HG03469 (cell line): ENCODE data around the gene PGM5.

Source experiments
- ATAC-seq: cut with Tn5 transposase; IDR thresholded peaks from one replicate; pipeline ENCODE4 v1.9.1; 2021; ENCODE audit warnings: mild to moderate bottlenecking, moderate library complexity, moderate number of reproducible peaks; ENCODE audit not compliant: unreplicated experiment

PGM5 gene

GRCh38 chr9:68493541-68493940 is 137.1 kb downstream of the PGM5 start:
- ATAC-seq: no peak

- no peak for ATAC-seq
Observed at GRCh38 chr9:68493958-68494577, 137.7 kb downstream of the PGM5 start.

GRCh38 chr9:68495247-68495646 is 138.8 kb downstream of the PGM5 start:
- no peak for ATAC-seq

- no peak for ATAC-seq
Observed at GRCh38 chr9:68496356-68496755, 139.9 kb downstream of the PGM5 start.

DNA sequence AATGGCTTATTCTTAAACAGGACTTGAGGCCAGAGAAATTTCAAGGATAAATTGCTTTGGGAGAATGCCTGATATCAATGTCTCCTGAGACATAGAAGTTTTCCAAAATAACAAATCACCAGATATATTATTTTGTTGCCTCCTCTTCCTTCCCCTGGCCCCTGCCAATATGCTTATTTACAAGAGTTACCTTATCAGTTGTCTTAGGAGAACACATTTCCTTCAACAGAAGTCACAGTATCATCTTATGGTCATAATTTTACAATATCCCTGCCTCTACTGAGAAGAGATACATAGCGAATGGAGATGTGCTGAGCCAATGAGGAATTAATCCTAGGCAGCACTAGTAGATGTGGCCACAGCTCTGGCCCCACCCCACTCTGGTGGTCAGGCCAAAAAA is 141.2 kb downstream of the PGM5 start:
- ATAC-seq: no peak

DNA sequence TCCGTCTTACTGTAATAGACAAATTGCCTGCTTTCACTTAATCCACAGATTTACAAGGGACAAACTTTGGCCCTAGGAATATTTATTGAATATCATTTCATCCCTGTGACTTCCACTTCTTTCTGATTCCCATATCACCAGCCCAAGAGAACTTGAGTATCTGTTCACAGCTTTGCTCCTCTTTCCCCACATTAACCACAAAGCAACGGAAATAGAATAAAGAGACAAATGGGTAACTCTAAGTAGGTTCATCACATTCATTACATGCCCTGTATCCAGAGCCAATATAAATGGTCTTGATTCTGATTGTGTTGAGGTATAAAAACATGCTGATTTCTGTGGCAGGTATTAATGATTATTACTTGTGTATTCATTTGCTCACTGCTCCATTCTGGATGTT is 142.4 kb downstream of the PGM5 start:
- ATAC-seq: no peak

DNA sequence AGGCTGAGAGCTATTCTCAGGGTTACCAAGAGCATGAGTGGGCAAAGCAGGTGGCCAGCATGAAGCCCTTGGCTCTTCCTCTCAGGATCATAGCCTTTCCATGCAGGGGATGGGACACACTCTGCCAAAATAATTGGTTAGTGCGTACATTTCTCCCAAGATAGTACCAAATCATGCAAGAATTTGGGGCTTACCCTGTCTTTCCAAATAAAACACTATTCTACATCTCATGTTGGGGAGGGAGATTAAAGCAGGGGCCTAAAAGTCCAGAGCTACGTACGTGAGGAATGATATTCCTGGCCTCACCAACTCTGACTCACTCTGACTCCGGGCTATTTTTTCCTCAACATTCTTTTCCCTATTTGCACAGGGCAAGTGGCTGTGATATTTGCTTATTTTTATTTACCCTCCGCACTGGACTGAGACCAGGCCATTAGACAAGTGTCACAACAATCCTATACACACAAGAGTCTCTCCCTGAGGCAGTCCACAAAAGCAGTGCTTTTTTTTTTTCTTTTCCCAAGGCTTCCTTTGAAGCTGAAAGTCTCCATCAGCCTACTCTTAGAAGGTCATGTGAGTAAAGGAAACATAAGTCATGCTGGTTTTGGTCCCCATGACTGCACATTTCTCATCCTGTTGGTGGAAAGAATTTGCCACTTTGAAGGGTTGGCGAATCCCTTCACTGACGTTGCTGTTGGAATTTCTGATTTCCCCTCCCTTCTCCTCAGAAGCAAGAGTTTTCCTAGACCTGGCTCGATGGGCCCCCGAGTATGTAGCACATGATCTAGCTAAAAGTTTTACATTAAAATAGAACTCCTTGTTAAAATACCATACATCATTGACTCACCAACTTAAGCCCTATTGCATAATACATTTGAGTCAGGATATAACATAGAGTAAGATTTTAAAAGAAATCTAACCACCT is 144.3 kb downstream of the PGM5 start:
- no peak for ATAC-seq

DNA sequence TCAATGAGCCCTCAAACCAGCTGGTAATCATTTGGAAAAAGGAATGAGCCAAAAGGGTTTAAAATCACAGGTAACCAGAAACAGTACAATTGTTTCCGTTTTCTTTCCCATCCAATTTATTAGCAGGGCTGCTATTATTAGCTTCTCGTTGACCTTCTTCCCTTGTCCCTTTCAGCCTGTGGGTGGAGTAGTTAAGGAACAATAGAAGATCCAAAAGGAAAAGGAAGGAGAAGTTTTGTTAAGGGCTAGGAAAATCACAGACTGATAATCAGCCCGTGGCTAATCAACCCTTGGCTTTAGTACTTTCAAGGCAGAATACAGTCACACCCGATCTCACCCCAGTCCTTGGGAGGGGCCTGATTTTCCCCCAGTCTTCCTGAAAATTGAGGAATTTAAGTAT is 145.9 kb downstream of the PGM5 start:
- no peak for ATAC-seq

DNA sequence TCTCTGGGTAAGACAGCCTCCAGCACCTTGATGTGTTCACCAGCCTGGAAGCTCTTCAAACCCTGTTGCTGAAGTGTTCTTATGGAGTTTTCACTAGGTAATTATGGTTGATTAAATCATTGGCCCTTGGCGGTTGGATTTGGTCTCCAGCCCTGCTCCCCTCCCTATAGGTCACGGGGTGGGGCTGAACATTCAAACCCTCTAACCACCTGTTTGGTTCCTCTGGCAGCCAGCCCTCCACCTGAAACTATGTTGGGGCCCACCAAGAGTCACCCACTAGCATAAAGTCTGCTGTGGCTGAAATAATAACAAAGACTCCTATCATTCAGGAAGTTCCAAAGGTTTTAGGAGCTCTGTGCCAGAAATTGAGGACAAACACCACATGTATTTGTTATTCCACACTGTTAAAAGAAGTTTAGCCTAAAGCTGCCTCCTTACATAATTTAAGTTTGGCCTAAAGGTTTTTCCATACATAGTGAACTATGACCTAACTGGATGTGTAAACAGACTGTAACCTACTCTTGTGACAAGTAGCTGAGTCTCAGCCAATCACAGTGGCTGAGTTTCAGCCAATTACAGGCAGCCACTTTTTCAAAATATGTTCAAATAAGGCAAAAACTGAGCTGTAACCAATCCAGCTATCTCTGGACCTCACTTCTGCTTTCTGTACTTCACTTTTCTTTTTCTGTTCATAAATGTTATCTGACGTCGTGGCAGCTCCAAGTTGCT is 149.4 kb downstream of the PGM5 start:
- no peak for ATAC-seq

DNA sequence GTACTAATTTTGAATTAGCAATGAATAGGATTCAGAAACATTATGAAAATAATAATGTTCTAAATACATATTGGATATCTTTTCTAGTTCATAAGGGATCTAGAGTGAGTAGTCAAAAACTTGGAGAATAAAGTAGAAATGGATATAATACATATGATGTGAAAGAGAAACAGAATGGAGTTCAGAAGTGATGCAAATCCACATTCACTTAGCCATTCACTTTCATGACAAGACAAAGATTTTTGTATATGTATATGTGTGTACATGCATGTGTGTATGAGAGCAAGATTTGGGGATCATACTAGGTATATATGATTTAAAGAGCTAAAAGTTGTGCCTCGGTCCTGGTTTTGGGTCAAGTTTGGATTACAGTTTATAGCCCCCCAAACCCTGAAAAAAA is 150.1 kb downstream of the PGM5 start:
- no peak for ATAC-seq

GRCh38 chr9:68507130-68507805 is 150.9 kb downstream of the PGM5 start:
- no peak for ATAC-seq

- ATAC-seq: no peak
Observed at GRCh38 chr9:68507806-68508145, 151.4 kb downstream of the PGM5 start.

DNA sequence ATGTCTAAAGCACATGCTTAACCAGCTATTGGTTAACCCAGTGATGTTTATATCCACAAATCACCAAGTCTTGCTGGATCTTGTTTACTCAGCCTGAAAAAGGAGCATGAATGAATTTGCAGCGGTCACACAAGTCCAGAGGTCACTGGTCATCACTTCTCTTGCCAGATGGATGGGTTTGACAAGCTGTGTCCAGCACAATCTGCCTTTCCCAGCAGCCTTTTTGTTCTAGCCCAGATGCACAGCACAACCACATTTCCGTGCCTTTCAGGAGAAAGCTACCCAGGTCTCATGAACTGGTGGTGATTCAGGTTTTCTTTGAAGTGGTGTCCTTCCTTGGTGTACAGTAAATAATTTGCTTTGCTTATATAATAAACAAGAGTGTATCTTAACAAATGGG is 152.1 kb downstream of the PGM5 start:
- no peak for ATAC-seq

GRCh38 chr9:68509689-68510088 is 153.3 kb downstream of the PGM5 start:
- no peak for ATAC-seq

DNA sequence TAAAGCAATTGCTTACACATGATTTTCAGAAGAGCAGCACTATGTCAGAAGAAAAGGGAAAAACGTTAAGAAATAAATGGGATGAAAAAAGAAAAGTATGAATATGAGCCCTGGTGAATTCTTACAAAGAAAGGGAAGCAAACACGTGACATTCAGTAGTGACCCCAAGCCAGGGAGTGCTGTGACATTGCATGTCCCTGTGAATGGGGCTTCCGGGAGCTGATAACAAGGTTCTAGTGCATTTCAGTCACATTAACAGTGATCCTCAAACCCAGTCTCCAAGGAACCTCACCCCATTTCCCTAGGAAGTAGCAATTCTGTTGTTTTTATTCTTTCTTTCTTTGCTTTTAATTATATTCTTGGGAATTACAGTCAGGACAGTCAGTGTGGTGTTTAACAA is 157.0 kb downstream of the PGM5 start:
- ATAC-seq: no peak

DNA sequence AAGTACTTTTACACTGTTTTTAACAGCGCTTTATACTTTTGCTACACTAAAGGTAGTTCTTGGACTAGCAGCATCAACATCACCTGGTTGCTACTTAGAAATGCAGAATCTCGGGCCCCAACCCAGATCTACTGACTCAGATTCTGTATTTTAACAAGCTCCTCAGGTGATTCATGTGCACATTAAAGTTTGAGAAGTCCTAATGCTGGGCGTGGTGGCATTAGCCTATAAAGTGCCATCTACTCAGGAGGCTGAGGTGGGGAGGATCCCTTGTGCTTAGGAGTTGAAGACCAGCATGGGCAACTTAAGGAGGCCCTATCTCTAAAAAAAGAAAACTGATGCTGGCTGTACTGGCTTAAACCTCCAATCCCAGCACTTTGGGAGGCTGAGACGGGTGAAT is 157.6 kb downstream of the PGM5 start:
- ATAC-seq: no peak

- ATAC-seq: no peak
Observed at GRCh38 chr9:68515326-68516017, 159.1 kb downstream of the PGM5 start.

DNA sequence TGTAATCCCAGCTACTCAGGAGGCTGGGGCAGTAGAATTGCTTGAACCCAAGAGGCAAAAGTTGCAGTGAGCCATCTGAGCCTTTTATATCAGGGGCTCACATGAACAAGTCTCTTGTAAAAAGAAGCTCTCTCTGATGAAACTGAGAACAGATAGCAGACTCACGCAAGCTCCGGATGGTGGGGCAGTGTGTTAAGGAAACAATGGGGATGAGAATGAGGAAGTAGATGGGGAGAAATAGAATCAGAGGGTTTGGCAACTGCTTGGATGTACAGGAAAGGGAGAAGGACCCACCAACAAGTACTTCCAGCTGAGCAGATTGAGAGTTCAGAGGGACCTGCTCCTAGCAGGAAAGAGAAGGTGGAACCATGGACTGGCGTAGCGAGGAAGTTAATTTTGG is 165.7 kb downstream of the PGM5 start:
- ATAC-seq: no peak

- ATAC-seq: no peak
Observed at GRCh38 chr9:68522954-68523353, 166.5 kb downstream of the PGM5 start.

DNA sequence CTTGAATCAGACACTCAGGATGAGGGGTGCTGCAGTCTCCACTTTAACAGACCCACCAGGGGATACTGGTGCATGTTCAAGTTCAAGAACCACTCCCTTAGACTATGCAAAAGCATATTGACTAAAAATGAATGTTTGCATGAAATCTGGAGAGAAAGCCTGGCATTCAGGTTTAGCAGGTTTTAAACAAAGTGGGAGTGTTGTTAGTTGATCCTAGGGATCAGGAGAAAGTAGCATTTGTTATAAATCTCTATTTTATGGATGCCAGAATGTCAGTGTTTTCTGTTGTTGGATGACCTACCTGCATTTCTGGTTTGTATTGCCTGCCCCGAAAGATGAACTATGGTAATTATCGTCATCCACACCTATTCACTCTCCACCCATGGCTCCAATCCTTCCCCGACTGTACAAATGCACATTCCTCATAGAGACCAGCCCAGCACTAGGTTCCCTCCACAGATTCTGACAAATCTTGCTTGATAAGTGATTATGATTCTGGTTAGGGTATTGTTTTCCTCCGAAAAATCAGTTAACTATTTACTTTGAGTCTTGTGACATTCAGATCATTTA is 167.0 kb downstream of the PGM5 start:
- no peak for ATAC-seq
